Upper lobe of right lung (tissue), 1 donor: ENCODE measurements around the gene FEM1B. TPM values are rescaled to one million over a fixed set of nuclear protein-coding genes. Genes with fewer than 3 reads are reported as not detected.
A peak's percentile ranks its signal among the peaks of the same experiment; 100 is the strongest.

Experiments
- ATAC-seq: fragments of 200-7000 bp; cut with Tn5 transposase; one replicate; pipeline ENCODE4 v1.9.1; 2020; ENCODE audit warnings: mild to moderate bottlenecking, moderate library complexity
- DNase-seq: peaks from one replicate; pipeline ENCODE4 v3.0.0-alpha.2; 2020
- H3K27ac ChIP-seq: fragments of 200-600 bp; one replicate; pipeline ENCODE4 v1.8.0; 2022
- H3K27me3 ChIP-seq: fragments of 200-600 bp; one replicate; pipeline ENCODE4 v1.8.0; 2022; ENCODE audit warnings: mild to moderate bottlenecking
- H3K36me3 ChIP-seq: fragments of 200-600 bp; one replicate; pipeline ENCODE4 v1.8.0; 2022
- H3K4me1 ChIP-seq: fragments of 200-600 bp; one replicate; pipeline ENCODE4 v1.8.0; 2022
- H3K4me3 ChIP-seq: fragments of 200-600 bp; one replicate; pipeline ENCODE4 v1.8.0; 2022; ENCODE audit warnings: mild to moderate bottlenecking
- H3K9me3 ChIP-seq: fragments of 200-600 bp; one replicate; pipeline ENCODE4 v1.8.0; 2022
- CTCF ChIP-seq: fragments of 200-600 bp; IDR thresholded peaks from one replicate; pipeline ENCODE4 v1.8.0; 2022; ENCODE audit warnings: antibody characterized with exemption
- intact Hi-C: fragments of 100-400 bp; cut with DNase I; formaldehyde crosslinking; loops from one replicate; pipeline ENCODE4 v1.11.0; 2022
- total RNA-seq: library from RNA; stranded (reverse); fragmentation: NEBNext Ultra II Directional; extraction: Animal tissue kit (Norgen Biotek cat#: 25700); gene quantifications from one replicate; pipeline ENCODE4 v1.2.1, GENCODE V29; 2021
- donor health status: DM: no; HTN: yes; CAD: no; lungs with severe emphysema.

FEM1B gene
- total RNA-seq, 1 donor from 2014 or later: 42.3 TPM

GRCh38 chr15:68311859-68312557, 34.5 kb downstream of the FEM1B start:
- no peak overlapping the region for H3K27ac ChIP-seq
- no peak overlapping the region for H3K4me3 ChIP-seq
- no peaks in the 10 kb centered on the region for H3K36me3 ChIP-seq
- H3K4me1 ChIP-seq: no peaks in the 10 kb centered on the region
- intact Hi-C loops: no loop called here
- no peak for ATAC-seq
- no peak for TF ChIP-seq CTCF
- no peak for DNase-seq
- no peaks in the 10 kb centered on the region for H3K9me3 ChIP-seq
- no peaks in the 10 kb centered on the region for H3K27me3 ChIP-seq

DNA sequence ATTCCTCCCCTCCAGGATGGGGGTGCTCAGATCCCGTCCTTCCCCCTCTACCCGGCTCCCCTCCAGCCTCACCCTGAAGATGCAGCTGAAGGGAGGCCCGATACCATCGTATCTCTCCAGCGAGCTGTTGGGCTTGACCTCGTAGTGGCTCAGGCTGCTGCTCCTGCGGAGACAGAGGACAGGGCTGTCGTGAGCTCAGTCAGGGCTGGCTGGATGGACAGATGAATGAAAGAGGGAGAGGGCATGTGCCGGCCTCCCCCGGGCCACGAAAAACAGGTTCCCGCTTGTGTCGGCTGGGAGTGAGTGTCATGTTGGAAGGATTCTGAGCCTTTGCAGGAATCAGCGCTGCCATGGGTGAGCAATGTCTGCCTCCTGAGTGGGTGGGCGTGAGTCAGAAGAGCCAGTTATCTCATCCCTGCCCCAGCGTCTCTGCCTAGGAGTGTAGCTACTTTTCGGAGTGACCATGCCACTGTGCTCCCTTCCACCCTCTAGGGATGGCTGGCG, 35.2 kb downstream of the FEM1B start:
- H3K27me3 ChIP-seq: no peaks in the 10 kb centered on the region
- H3K4me3 ChIP-seq: no peak overlapping the region
- H3K9me3 ChIP-seq: no peaks in the 10 kb centered on the region
- intact Hi-C loops: no loop called here
- peak; percentile 45 for ATAC-seq
- H3K36me3 ChIP-seq: no peaks in the 10 kb centered on the region
- peak; percentile 63 for DNase-seq
- no peak overlapping the region for H3K27ac ChIP-seq
- no peak for TF ChIP-seq CTCF
- no peaks in the 10 kb centered on the region for H3K4me1 ChIP-seq

GRCh38 chr15:68313501-68314410, 36.2 kb downstream of the FEM1B start:
- no peak for ATAC-seq
- intact Hi-C loops: no loop called here
- no peak for TF ChIP-seq CTCF
- H3K4me3 ChIP-seq: no peak overlapping the region
- H3K27me3 ChIP-seq: no peaks in the 10 kb centered on the region
- H3K4me1 ChIP-seq: no peaks in the 10 kb centered on the region
- no peaks in the 10 kb centered on the region for H3K9me3 ChIP-seq
- H3K36me3 ChIP-seq: no peaks in the 10 kb centered on the region
- H3K27ac ChIP-seq: no peak overlapping the region
- DNase-seq: peak; percentile 38

- intact Hi-C loops: no loop called here
- peak; percentile 53 for DNase-seq
Observed at GRCh38 chr15:68314563-68314962, 37.0 kb downstream of the FEM1B start.

DNA sequence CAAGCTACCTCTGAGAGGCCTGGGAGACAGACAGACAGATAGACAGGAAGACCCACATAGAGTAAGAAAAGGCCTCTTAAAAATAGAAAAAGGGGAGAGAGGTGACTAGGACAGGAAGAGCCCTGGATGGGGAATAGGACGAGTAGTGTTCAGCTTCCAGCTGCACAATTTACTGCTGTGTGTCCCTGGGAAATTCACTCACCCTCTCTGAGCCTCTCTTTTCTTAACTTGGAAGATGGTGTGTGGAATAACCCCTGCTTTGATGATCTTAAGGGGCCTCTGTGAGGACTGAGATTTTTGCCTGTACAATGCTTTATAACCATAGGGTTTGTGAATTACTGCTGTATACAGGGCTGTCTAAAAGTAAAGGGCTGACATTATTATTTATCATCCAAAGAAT, 37.5 kb downstream of the FEM1B start:
- H3K9me3 ChIP-seq: no peaks in the 10 kb centered on the region
- no peaks in the 10 kb centered on the region for H3K4me1 ChIP-seq
- H3K27ac ChIP-seq: no peak overlapping the region
- no peak for TF ChIP-seq CTCF
- DNase-seq (no peak), ATAC-seq (no peak)
- intact Hi-C loops: no loop called here
- H3K4me3 ChIP-seq: no peak overlapping the region
- H3K27me3 ChIP-seq: no peaks in the 10 kb centered on the region
- H3K36me3 ChIP-seq: no peaks in the 10 kb centered on the region

More at GRCh38 chr15:68314563-68314962, 37.0 kb downstream of the FEM1B start:
- TF ChIP-seq CTCF: no peak
- no peaks in the 10 kb centered on the region for H3K27me3 ChIP-seq
- H3K4me1 ChIP-seq: no peaks in the 10 kb centered on the region
- no peak for ATAC-seq
- H3K9me3 ChIP-seq: no peaks in the 10 kb centered on the region
- H3K27ac ChIP-seq: no peak overlapping the region
- H3K4me3 ChIP-seq: no peak overlapping the region
- no peaks in the 10 kb centered on the region for H3K36me3 ChIP-seq
